GM18498 (cell line): Measurements from ENCODE around the gene NKAIN2.
"Not testable (repeated sequence)": the region's sequence is repeated elsewhere in the genome, so short reads cannot be mapped to it uniquely, and the experiment has no call there.

ENCODE experiments used
- ATAC-seq: cut with Tn5 transposase; IDR thresholded peaks from one replicate; pipeline ENCODE4 v1.9.1; 2021; ENCODE audit warnings: mild to moderate bottlenecking, moderate library complexity; ENCODE audit not compliant: unreplicated experiment

NKAIN2 gene

GRCh38 chr6:123956492-123957139 lies 153.0 kb downstream of the NKAIN2 start:
- no peak for ATAC-seq

- no peak for ATAC-seq
Measured at GRCh38 chr6:123962508-123962907, 158.8 kb downstream of the NKAIN2 start.

- ATAC-seq: no peak
Measured at GRCh38 chr6:123965894-123966293, 162.2 kb downstream of the NKAIN2 start.

- ATAC-seq: no peak
Measured at GRCh38 chr6:123966618-123967017, 163.0 kb downstream of the NKAIN2 start.

- no peak for ATAC-seq
Measured at GRCh38 chr6:123967905-123968304, 164.2 kb downstream of the NKAIN2 start.

GRCh38 chr6:123972600-123973294 lies 169.1 kb downstream of the NKAIN2 start:
- no peak for ATAC-seq

- ATAC-seq: no peak
Measured at GRCh38 chr6:123980311-123980710, 176.6 kb downstream of the NKAIN2 start.

GRCh38 chr6:123986938-123987337 lies 183.3 kb downstream of the NKAIN2 start:
- peak; percentile 60 for ATAC-seq

- not testable (repeated sequence) for ATAC-seq
Measured at GRCh38 chr6:123989918-123990317, 186.3 kb downstream of the NKAIN2 start.

GRCh38 chr6:123990376-123990775 lies 186.7 kb downstream of the NKAIN2 start:
- no peak for ATAC-seq

GRCh38 chr6:123994168-123994567 lies 190.5 kb downstream of the NKAIN2 start:
- ATAC-seq: no peak

GRCh38 chr6:123994891-123995635 lies 191.4 kb downstream of the NKAIN2 start:
- ATAC-seq: no peak

- ATAC-seq: no peak
Measured at GRCh38 chr6:123997223-123997622, 193.6 kb downstream of the NKAIN2 start.

- no peak for ATAC-seq
Measured at GRCh38 chr6:124002377-124003081, 198.9 kb downstream of the NKAIN2 start.

- no peak for ATAC-seq
Measured at GRCh38 chr6:124007266-124007665, 203.6 kb downstream of the NKAIN2 start.

GRCh38 chr6:124008000-124008987 lies 204.6 kb downstream of the NKAIN2 start:
- no peak for ATAC-seq

- ATAC-seq: no peak
Measured at GRCh38 chr6:124008988-124009765, 205.5 kb downstream of the NKAIN2 start.

- no peak for ATAC-seq
Measured at GRCh38 chr6:124010574-124010973, 206.9 kb downstream of the NKAIN2 start.

GRCh38 chr6:124011180-124011579 lies 207.5 kb downstream of the NKAIN2 start:
- ATAC-seq: no peak
